HepG2 (cell line): Measurements from ENCODE around the gene LRRC39. TPM values are rescaled to one million over a fixed set of nuclear protein-coding genes. Genes with fewer than 3 reads are reported as not detected.

ENCODE experiments used
- AKAP8 ChIP-seq: sonication (generic); formaldehyde crosslinking; IDR thresholded peaks from 2 replicates; pipeline ENCODE4 v1.5.1; 2020; ENCODE audit warnings: mild to moderate bottlenecking, missing genetic modification reagents
- ATRX ChIP-seq: sonication (generic); formaldehyde crosslinking; IDR thresholded peaks from 2 replicates; pipeline ENCODE4 v1.4.0; 2020; ENCODE audit warnings: missing genetic modification reagents, borderline replicate concordance
- HHEX ChIP-seq: IDR thresholded peaks from 2 replicates; pipeline ENCODE4 v1.6.1; 2016; ENCODE audit warnings: control low read depth
- HNF4A ChIP-seq: sonication (generic); formaldehyde crosslinking; IDR thresholded peaks from 2 replicates; pipeline ENCODE4 v1.4.0; 2020; ENCODE audit warnings: missing genetic modification reagents
- KLF11 ChIP-seq: IDR thresholded peaks from 2 replicates; pipeline ENCODE4 v1.6.1; 2016; ENCODE audit warnings: missing compliant biosample characterization
- RAD21 ChIP-seq: fragments of 450-650 bp; formaldehyde crosslinking; IDR thresholded peaks from 2 replicates; pipeline ENCODE4 v1.5.0; 2020; ENCODE audit warnings: mild to moderate bottlenecking
- SP140L ChIP-seq: sonication (generic); formaldehyde crosslinking; IDR thresholded peaks from 2 replicates; pipeline ENCODE4 v1.4.0; 2020; ENCODE audit warnings: missing genetic modification reagents, borderline replicate concordance
- SRF ChIP-seq: IDR thresholded peaks from 2 replicates; pipeline ENCODE4 v1.6.1; 2011; ENCODE audit warnings: mild to moderate bottlenecking, low read depth, low read length, moderate library complexity
- U2AF2 ChIP-seq: fragments of 200-400 bp; formaldehyde crosslinking; IDR thresholded peaks from 2 replicates; pipeline ENCODE4 v1.6.1; 2017; ENCODE audit warnings: low read depth, mild to moderate bottlenecking, low read length
- ZBTB33 ChIP-seq: sonication (generic); formaldehyde crosslinking; IDR thresholded peaks from 2 replicates; pipeline ENCODE4 v1.4.0; 2020; ENCODE audit warnings: missing genetic modification reagents
- ZBTB38 ChIP-seq: sonication (generic); formaldehyde crosslinking; IDR thresholded peaks from 2 replicates; pipeline ENCODE4 v1.5.1; 2020; ENCODE audit warnings: mild to moderate bottlenecking, missing genetic modification reagents
- ZNF143 ChIP-seq: sonication (generic); formaldehyde crosslinking; IDR thresholded peaks from 2 replicates; pipeline ENCODE4 v1.4.0; 2020; ENCODE audit warnings: missing genetic modification reagents
- ZNF331 ChIP-seq: sonication (generic); formaldehyde crosslinking; IDR thresholded peaks from 2 replicates; pipeline ENCODE4 v1.4.0; 2020; ENCODE audit warnings: missing genetic modification reagents
- ZNF383 ChIP-seq: sonication (generic); formaldehyde crosslinking; IDR thresholded peaks from 2 replicates; pipeline ENCODE4 v1.4.0; 2020; ENCODE audit warnings: missing genetic modification reagents, mild to moderate bottlenecking, borderline replicate concordance
- ZNF414 ChIP-seq: sonication (generic); formaldehyde crosslinking; IDR thresholded peaks from 2 replicates; pipeline ENCODE4 v1.5.0; 2020; ENCODE audit warnings: missing genetic modification reagents
- ZNF547 ChIP-seq: sonication (generic); formaldehyde crosslinking; IDR thresholded peaks from 2 replicates; pipeline ENCODE4 v1.5.1; 2020; ENCODE audit warnings: mild to moderate bottlenecking, missing genetic modification reagents
- ZNF577 ChIP-seq: sonication (generic); formaldehyde crosslinking; IDR thresholded peaks from 2 replicates; pipeline ENCODE4 v1.4.0; 2020; ENCODE audit warnings: mild to moderate bottlenecking, low read depth, missing genetic modification reagents, borderline replicate concordance
- ZNF720 ChIP-seq: sonication (generic); formaldehyde crosslinking; IDR thresholded peaks from 2 replicates; pipeline ENCODE4 v1.4.0; 2020; ENCODE audit warnings: missing genetic modification reagents
- ZSCAN22 ChIP-seq: sonication (generic); formaldehyde crosslinking; IDR thresholded peaks from 2 replicates; pipeline ENCODE4 v1.4.0; 2020; ENCODE audit warnings: mild to moderate bottlenecking, missing genetic modification reagents
- polyA plus RNA-seq, 8 experiments: library from polyadenylated mRNA; depleted of rRNA in 3 of 8; stranded (reverse) in 7 of 8; unstranded in 1 of 8; fragments of >200 nt; fragmentation: Illumina TruSeq in 4 of 8; extraction: Trizol in 4 of 8; gene quantifications; 2 replicates each; pipeline versions ENCODE4 v1.2.1 to v1.2.3, GENCODE V29; 2011 to 2016; ENCODE audit warnings: low read depth in 4 of 8, missing spikeins in 1 of 8, mixed read lengths in 1 of 8; ENCODE audit not compliant: insufficient read depth in 1 of 8
- total RNA-seq, 5 experiments: library from RNA; depleted of rRNA; stranded (reverse); fragments of >200 nt; fragmentation: Illumina TruSeq; extraction: Trizol; gene quantifications; 2 replicates each; pipeline ENCODE4 v1.2.3, GENCODE V29; 2016; ENCODE audit warnings: low read depth in 1 of 5
- TF ChIP-seq, protein P1 (sequence below): IDR thresholded peaks from 2 replicates; pipeline ENCODE4 v1.6.1; 2016; ENCODE audit warnings: mild to moderate bottlenecking
- TF ChIP-seq, protein P2 (sequence below): IDR thresholded peaks from 2 replicates; pipeline ENCODE4 v1.6.1; 2016; ENCODE audit warnings: missing biosample characterization, missing genetic modification reagents, low read depth
- TF ChIP-seq, protein P3 (sequence below): fragments of 450-650 bp; IDR thresholded peaks from 2 replicates; pipeline ENCODE4 v1.6.1; 2017; ENCODE audit warnings: mild to moderate bottlenecking

LRRC39 gene
- total and polyA plus RNA-seq, 2 of the 13 experiments (the other 11 are each of a cell fraction or from before 2014, with no cell fraction given) = 0.07 to 0.32 TPM

- TF ChIP-seq ZBTB33 (CRISPR knock-in tag) = no peak
- TF ChIP-seq ZNF414 (CRISPR knock-in tag) = peak; percentile 63; the same call in 1 of the 2 replicates
- 0 out of 2 replicates have a peak, but pooled peaks have one; percentile 25 for TF ChIP-seq U2AF2
- no peak for TF ChIP-seq ZSCAN22 (CRISPR knock-in tag)
- peak; percentile 66; the same call in 1 of the 2 replicates for TF ChIP-seq ZNF547 (CRISPR knock-in tag)
- TF ChIP-seq ZBTB38 = no peak; the same call in 1 of the 2 replicates
- no peak for TF ChIP-seq ATRX (CRISPR knock-in tag)
- TF ChIP-seq KLF11 (CRISPR knock-in tag) = peak; percentile 87
- no peak for TF ChIP-seq SRF
- TF ChIP-seq, protein P1, sequence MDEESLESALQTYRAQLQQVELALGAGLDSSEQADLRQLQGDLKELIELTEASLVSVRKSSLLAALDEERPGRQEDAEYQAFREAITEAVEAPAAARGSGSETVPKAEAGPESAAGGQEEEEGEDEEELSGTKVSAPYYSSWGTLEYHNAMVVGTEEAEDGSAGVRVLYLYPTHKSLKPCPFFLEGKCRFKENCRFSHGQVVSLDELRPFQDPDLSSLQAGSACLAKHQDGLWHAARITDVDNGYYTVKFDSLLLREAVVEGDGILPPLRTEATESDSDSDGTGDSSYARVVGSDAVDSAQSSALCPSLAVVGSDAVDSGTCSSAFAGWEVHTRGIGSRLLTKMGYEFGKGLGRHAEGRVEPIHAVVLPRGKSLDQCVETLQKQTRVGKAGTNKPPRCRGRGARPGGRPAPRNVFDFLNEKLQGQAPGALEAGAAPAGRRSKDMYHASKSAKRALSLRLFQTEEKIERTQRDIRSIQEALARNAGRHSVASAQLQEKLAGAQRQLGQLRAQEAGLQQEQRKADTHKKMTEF (CRISPR knock-in tag) = peak; percentile 86
- TF ChIP-seq ZNF577 (CRISPR knock-in tag) = no peak
- 0 out of 2 replicates have a peak, but pooled peaks have one; percentile 65 for TF ChIP-seq AKAP8 (CRISPR knock-in tag)
- 0 out of 2 replicates have a peak, but pooled peaks have one; percentile 35 for TF ChIP-seq SP140L
- no peak for TF ChIP-seq ZNF720 (CRISPR knock-in tag)
- no peak for TF ChIP-seq HHEX (CRISPR knock-in tag)
- TF ChIP-seq ZNF143 (CRISPR knock-in tag) = peak; percentile 89
- TF ChIP-seq, protein P2, sequence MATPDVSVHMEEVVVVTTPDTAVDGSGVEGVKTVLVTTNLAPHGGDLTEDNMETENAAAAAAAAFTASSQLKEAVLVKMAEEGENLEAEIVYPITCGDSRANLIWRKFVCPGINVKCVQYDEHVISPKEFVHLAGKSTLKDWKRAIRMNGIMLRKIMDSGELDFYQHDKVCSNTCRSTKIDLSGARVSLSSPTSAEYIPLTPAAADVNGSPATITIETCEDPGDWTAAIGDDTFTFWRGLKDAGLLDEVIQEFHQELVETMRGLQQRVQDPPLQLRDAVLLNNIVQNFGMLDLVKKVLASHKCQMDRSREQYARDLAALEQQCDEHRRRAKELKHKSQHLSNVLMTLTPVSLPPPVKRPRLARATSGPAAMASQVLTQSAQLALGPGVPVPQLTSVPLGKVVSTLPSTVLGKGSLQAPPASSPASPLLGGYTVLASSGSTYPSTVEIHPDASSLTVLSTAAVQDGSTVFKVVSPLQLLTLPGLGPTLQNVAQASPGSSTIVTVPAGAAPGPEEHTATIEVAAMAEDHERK (CRISPR knock-in tag) = peak; percentile 55; the same call in 1 of the 2 replicates
- TF ChIP-seq ZNF383 (CRISPR knock-in tag) = 0 out of 2 replicates have a peak, but pooled peaks have one; percentile 68
- no peak for TF ChIP-seq HNF4A (CRISPR knock-in tag)
- peak; percentile 81 for TF ChIP-seq ZNF331 (CRISPR knock-in tag)
- TF ChIP-seq, protein P3, sequence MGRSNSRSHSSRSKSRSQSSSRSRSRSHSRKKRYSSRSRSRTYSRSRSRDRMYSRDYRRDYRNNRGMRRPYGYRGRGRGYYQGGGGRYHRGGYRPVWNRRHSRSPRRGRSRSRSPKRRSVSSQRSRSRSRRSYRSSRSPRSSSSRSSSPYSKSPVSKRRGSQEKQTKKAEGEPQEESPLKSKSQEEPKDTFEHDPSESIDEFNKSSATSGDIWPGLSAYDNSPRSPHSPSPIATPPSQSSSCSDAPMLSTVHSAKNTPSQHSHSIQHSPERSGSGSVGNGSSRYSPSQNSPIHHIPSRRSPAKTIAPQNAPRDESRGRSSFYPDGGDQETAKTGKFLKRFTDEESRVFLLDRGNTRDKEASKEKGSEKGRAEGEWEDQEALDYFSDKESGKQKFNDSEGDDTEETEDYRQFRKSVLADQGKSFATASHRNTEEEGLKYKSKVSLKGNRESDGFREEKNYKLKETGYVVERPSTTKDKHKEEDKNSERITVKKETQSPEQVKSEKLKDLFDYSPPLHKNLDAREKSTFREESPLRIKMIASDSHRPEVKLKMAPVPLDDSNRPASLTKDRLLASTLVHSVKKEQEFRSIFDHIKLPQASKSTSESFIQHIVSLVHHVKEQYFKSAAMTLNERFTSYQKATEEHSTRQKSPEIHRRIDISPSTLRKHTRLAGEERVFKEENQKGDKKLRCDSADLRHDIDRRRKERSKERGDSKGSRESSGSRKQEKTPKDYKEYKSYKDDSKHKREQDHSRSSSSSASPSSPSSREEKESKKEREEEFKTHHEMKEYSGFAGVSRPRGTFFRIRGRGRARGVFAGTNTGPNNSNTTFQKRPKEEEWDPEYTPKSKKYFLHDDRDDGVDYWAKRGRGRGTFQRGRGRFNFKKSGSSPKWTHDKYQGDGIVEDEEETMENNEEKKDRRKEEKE = no peak
- TF ChIP-seq RAD21 = no peak
These were observed 45.2 kb downstream of the LRRC39 start, which contains the start of the genes SASS6 and TRMT13 (continued) for GRCh38 chr1:100132566-100133477.
